HFF-Myc (cell line): ENCODE data around the gene SHISAL2B.

ENCODE experiments used
- DNase-seq: peaks from one replicate; pipeline ENCODE4 v3.0.0-alpha.2; 2011; ENCODE audit warnings: low read depth; ENCODE audit errors: extremely low read depth
- H3K4me3 ChIP-seq: replicated peaks from 2 replicates; pipeline ENCODE4 v1.5.1; 2011; ENCODE audit warnings: low read depth, mild to moderate bottlenecking, control low read depth, low read length
- TF ChIP-seq, protein P1 (sequence below): IDR thresholded peaks from 2 replicates; pipeline ENCODE4 v1.5.1; 2012; ENCODE audit warnings: mild to moderate bottlenecking, low read depth, low read length, control low read depth; ENCODE audit errors: missing control alignments

Gene SHISAL2B

DNA sequence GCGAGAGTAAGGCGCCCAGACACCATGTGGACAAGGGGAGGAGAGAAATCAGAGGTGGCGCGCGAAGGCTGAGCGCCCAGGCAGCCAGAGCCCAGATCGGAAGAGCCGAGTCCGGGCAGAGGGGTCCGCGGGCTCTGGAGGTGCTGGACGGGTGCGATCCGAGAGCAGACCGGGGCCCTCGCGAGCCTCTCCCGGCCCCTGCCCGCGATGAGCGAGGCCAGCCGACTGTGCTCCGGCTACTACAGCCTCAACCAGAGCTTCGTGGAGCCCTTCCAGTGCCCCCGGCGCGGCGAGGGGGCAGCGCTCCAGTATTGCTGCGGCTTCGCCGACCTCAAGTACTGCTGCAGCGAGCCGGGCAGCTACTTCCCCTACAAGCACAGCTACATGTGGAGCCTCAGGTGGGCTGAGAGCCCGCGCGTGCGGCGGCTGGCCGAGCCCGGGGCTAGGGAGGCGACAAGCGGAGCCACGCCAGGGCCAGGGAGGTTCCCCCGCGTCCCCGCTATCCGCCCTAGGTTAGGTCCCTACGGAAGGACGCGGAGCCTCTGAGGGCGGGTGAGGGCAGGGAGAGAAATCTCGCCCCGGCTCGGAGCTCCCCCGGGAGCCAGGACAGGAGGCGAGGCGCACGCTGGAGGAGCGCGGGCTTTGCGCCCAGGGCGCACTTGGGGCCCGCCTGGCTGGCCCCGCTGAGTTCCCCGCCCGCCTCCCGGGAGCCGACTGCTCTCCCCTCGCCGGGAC is at the start of gene SHISAL2B:
Gene SHISAL2B (plus strand): TSS at position 87 of the 735 bp plus-strand sequence. CDS start 121 bp downstream, at position 208.
- H3K4me3 ChIP-seq, result peak within 1 kb of the TSS; percentile 36
- no peak for DNase-seq

DNA sequence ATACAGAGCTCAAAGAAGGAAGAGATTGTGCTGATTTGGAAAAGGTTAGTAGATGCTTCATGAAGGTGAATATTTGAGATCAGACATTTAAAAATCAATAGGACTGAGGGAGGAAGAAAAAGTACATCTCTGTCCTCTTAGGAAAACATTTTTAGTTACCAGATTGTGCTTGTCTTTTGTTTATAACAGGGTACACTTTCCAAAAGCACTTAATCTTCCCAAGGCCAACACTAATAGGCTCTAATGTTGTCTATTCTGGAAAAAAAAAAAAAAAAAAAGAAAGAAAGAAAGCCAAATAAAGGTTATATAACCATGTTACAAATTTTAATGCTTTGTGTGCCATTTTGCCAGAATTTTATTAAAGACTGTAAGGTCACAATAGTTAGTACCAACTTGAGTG is 45.5 kb upstream of the SHISAL2B start:
- TF ChIP-seq, protein P1, sequence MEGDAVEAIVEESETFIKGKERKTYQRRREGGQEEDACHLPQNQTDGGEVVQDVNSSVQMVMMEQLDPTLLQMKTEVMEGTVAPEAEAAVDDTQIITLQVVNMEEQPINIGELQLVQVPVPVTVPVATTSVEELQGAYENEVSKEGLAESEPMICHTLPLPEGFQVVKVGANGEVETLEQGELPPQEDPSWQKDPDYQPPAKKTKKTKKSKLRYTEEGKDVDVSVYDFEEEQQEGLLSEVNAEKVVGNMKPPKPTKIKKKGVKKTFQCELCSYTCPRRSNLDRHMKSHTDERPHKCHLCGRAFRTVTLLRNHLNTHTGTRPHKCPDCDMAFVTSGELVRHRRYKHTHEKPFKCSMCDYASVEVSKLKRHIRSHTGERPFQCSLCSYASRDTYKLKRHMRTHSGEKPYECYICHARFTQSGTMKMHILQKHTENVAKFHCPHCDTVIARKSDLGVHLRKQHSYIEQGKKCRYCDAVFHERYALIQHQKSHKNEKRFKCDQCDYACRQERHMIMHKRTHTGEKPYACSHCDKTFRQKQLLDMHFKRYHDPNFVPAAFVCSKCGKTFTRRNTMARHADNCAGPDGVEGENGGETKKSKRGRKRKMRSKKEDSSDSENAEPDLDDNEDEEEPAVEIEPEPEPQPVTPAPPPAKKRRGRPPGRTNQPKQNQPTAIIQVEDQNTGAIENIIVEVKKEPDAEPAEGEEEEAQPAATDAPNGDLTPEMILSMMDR, result no peak
- no peak overlapping the region for H3K4me3 ChIP-seq
- no peak for DNase-seq

More for the DNA sequence above, at the start of gene SHISAL2B:
- TF ChIP-seq, protein P1, result no peak

DNA sequence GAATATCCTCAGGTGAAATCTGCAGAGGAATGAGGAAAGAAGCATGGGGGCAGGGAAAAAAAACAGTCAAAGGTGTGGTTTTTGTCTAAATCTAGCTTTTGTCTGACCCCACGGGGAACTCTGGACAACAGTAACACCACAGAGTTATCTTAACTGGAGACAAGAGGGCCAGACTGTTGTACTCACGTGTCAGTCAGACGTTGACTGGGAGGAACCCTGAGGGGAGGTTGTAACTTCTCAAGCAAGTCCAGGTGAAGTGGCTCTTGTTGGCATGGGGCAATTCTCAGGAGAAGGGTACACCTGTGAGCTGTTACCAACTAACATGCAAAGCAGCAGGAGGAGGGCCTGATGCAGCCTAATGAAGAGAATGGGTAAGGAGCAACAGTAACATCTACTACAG is 44.1 kb upstream of the SHISAL2B start:
- TF ChIP-seq, protein P1, result no peak
- DNase-seq, result no peak

DNA sequence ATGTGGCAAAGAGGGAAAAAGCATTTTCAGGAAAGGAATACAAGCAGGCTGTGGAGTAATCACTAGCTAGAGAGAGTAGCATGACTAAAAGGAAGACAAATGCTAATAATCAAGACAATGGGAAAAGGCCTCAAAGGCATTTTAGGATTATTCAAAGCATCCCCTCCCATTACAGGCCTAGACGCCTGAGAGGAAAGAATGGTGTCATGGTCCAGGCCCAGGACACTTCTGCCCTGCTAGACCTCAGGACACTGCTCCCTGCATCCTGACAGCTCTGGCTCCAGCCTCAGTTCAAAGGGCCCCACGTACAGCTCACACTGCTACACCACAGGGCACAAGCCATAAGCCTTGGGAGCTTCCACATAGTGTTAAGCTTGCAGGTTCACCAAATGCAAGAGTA is 40.8 kb upstream of the SHISAL2B start:
- TF ChIP-seq, protein P1, result no peak
- DNase-seq, result no peak
- H3K4me3 ChIP-seq, result no peak overlapping the region

More for the DNA sequence above, 44.1 kb upstream of the SHISAL2B start:
- H3K4me3 ChIP-seq, result no peak overlapping the region

DNA sequence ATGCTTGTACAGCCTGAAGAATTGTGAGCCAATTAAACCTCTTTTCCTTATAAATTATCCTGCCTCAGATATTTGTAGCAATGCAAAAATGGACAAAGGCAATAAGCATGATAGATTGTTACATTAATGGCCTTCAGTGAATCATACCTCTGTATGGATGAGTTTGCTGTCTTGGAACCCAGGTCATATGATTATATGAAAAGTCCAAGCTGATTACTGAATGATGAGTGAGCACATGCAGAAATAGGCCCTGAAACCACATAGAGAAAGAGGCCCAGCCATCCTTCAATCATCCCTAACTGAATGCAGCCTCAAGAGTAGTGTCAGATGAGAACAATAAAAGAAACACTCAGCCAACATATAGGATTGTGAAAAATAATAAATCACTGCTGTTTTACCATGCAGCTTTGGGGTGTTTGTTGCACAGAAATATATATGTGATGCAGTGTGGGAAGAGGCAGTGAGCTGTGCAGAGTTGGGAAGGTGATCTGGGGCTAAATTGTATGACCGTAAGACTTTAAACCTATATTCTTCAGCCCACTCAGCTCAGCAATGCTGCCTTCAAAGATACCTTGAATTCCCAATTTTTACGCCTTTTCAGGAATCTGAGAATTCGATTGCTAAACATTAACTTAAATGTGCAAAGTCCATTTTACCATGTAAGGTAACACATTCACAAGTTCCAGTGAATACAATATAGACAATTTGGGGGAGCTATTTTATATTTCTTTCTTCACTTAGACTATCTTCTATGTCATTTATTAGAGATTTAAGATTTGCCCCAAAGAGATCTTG is 36.3 kb upstream of the SHISAL2B start:
- DNase-seq, result no peak
- TF ChIP-seq, protein P1, result no peak
- H3K4me3 ChIP-seq, result no peak overlapping the region

DNA sequence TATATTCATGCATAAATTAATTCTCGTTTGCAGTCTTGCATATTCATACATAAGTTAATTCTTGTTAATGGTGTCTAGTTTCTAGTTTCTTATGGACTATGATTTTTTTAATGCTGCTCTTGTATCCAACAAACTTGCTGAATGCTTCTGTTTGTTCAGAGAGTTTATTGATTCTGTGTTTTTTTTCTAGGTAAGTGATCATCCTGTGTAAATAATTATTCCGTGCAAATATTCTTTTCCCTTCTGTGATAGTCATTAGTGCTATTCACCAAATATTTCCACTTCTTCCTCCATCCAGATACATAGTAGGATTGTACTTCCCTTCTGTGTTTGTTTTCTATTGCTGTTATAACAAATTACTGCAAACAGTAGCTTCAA is 35.8 kb upstream of the SHISAL2B start:
- H3K4me3 ChIP-seq, result no peak overlapping the region
- DNase-seq, result no peak
- TF ChIP-seq, protein P1, result no peak
